Esophagus muscularis mucosa (tissue), 4 donors: ENCODE measurements around the gene MEIS2. TPM values are rescaled to one million over a fixed set of nuclear protein-coding genes. Genes with fewer than 3 reads are reported as not detected.

ENCODE experiments used
- DNase-seq: peaks from one replicate; pipeline ENCODE4 v3.0.0-alpha.2; 2017; ENCODE audit errors: extremely low spot score
- H3K27ac ChIP-seq, 4 donors: fragments of 200-600 bp; sonication (generic); replicated peaks in 1 of 4; 1 replicate in 3 of 4; 2 replicates in 1 of 4; pipeline ENCODE4 v1.5.1; 2016 to 2019; ENCODE audit warnings: mild to moderate bottlenecking in 1 of 4
- H3K27me3 ChIP-seq, 4 donors: fragments of 200-600 bp; sonication (generic); one replicate each; pipeline versions ENCODE4 v1.5.1 to v1.6.0; 2016 to 2019
- H3K36me3 ChIP-seq, 4 donors: fragments of 200-600 bp; sonication (generic); one replicate each; pipeline ENCODE4 v1.5.1; 2016 to 2019
- H3K4me1 ChIP-seq, 4 donors: fragments of 200-600 bp; sonication (generic); one replicate each; pipeline ENCODE4 v1.5.1; 2016 to 2019
- H3K4me3 ChIP-seq, 4 donors: fragments of 200-600 bp; sonication (generic); 1 replicate in 2 of 4; 2 replicates in 2 of 4; pipeline ENCODE4 v1.5.1; 2016 to 2019; ENCODE audit warnings: mild to moderate bottlenecking in 4 of 4, moderate library complexity in 1 of 4
- H3K9me3 ChIP-seq, 4 donors: fragments of 200-600 bp; sonication (generic); 1 replicate in 3 of 4; 2 replicates in 1 of 4; pipeline ENCODE4 v1.5.1; 2016 to 2019
- CTCF ChIP-seq, 3 experiments: fragments of 200-600 bp in 2 of 3; fragments of 450-650 bp in 1 of 3; sonication (generic) in 2 of 3; IDR thresholded peaks; one replicate each; pipeline ENCODE4 v1.5.1; 2017 to 2019; ENCODE audit warnings: antibody characterized with exemption in 3 of 3, mild to moderate bottlenecking in 2 of 3, moderate library complexity in 1 of 3
- EP300 ChIP-seq: sonication (generic); formaldehyde crosslinking; IDR thresholded peaks from one replicate; pipeline ENCODE4 v1.6.1; 2017; ENCODE audit warnings: antibody characterized with exemption
- POLR2A ChIP-seq: fragments of 450-650 bp; IDR thresholded peaks from one replicate; pipeline ENCODE4 v1.6.1; 2017; ENCODE audit warnings: antibody characterized with exemption, moderate library complexity, mild to moderate bottlenecking, low read depth
- POLR2AphosphoS5 ChIP-seq, 2 donors: sonication (generic); formaldehyde crosslinking; IDR thresholded peaks; one replicate each; pipeline ENCODE4 v1.6.1; 2017; ENCODE audit warnings: antibody characterized with exemption in 2 of 2
- WGBS: methylation state at CpG from one replicate; pipeline ENCODE4 v1.1.5; 2018; 5-methylcytosine and 5-hydroxymethylcytosine counted together
- intact Hi-C: fragments of 100-400 bp; cut with DNase I; formaldehyde crosslinking; loops from one replicate; pipeline ENCODE4 v1.15.1; 2023
- total RNA-seq, 4 donors: library from RNA; depleted of rRNA; stranded (reverse); fragments of >200 nt; gene quantifications; one replicate each; pipeline versions ENCODE4 v1.1.0 to v1.2.1, GENCODE V29; 2016

MEIS2 gene
- total RNA-seq, 4 donors from 2014 or later, result 53.8 to 106 (median 63.3) TPM

- H3K4me1 ChIP-seq, result peaks cover 40 to 52% (median 46%) of the 10 kb centered on the region in 4 donors
- H3K27ac ChIP-seq, result peak overlapping the region in 2 of 4 donors; percentile 67 to 77
- H3K27me3 ChIP-seq, result no peaks in the 10 kb centered on the region
- H3K9me3 ChIP-seq, result no peaks in the 10 kb centered on the region
- H3K36me3 ChIP-seq, result peaks cover 0 to 15% (median 2%) of the 10 kb centered on the region in 4 donors
- no peak overlapping the region for H3K4me3 ChIP-seq
- DNase-seq, result no peak
- 18% methylated on average over 2 of the region's 2 CpGs for WGBS
- TF ChIP-seq POLR2A, result no peak
- TF ChIP-seq POLR2AphosphoS5 (IDR thresholded peaks at IDR 0.05), result peak in 1 of 2 donors; percentile 27
- intact Hi-C loops, result no loop called here
Observed at GRCh38 chr15:37059086-37059485, 41.3 kb downstream of the MEIS2 start.

GRCh38 chr15:37058316-37058985 is 41.9 kb downstream of the MEIS2 start:
- peak overlapping the region; percentile 8 to 77 (median 57) for H3K27ac ChIP-seq
- no peaks in the 10 kb centered on the region for H3K9me3 ChIP-seq
- intact Hi-C loops, result no loop called here
- WGBS, result 66% methylated on average over 6 of the region's 6 CpGs
- peaks cover 40 to 53% (median 46%) of the 10 kb centered on the region in 4 donors for H3K4me1 ChIP-seq
- no peak for DNase-seq
- peaks cover 0 to 15% (median 2%) of the 10 kb centered on the region in 4 donors for H3K36me3 ChIP-seq
- no peaks in the 10 kb centered on the region for H3K27me3 ChIP-seq
- H3K4me3 ChIP-seq, result no peak overlapping the region
- TF ChIP-seq CTCF (IDR thresholded peaks at IDR 0.05) (no peak), POLR2A (no peak), POLR2AphosphoS5 (IDR thresholded peaks at IDR 0.05) (no peak), EP300 (no peak)

GRCh38 chr15:37057831-37058230 is 42.5 kb downstream of the MEIS2 start:
- H3K27ac ChIP-seq, result peak overlapping the region; percentile 8 to 77 (median 58)
- no peak for TF ChIP-seq POLR2A
- no peak for TF ChIP-seq CTCF (IDR thresholded peaks at IDR 0.05)
- no peak for TF ChIP-seq POLR2AphosphoS5 (IDR thresholded peaks at IDR 0.05)
- TF ChIP-seq EP300, result no peak
- no peaks in the 10 kb centered on the region for H3K27me3 ChIP-seq
- H3K4me3 ChIP-seq, result no peak overlapping the region
- peaks cover 40 to 59% (median 49%) of the 10 kb centered on the region in 4 donors for H3K4me1 ChIP-seq
- intact Hi-C loops, result no loop called here
- peaks cover 0 to 10% (median 2%) of the 10 kb centered on the region in 4 donors for H3K36me3 ChIP-seq
- DNase-seq, result no peak
- H3K9me3 ChIP-seq, result no peaks in the 10 kb centered on the region
- WGBS, result 86% methylated on average over 9 of the region's 9 CpGs

GRCh38 chr15:37057256-37057655 is 43.1 kb downstream of the MEIS2 start:
- intact Hi-C loops, result no loop called here
- 80% methylated on average over 7 of the region's 7 CpGs for WGBS
- TF ChIP-seq POLR2AphosphoS5 (IDR thresholded peaks at IDR 0.05) (no peak), POLR2A (no peak), EP300 (no peak), CTCF (IDR thresholded peaks at IDR 0.05) (no peak)

GRCh38 chr15:37056177-37057121 is 43.9 kb downstream of the MEIS2 start:
- Histone ChIP-seq H3K9me3 (no peaks in the 10 kb centered on the region), H3K4me3 (peak overlapping the region in 1 of 4 donors; percentile 3), H3K36me3 (peaks cover 0 to 5% (median 0%) of the 10 kb centered on the region in 4 donors), H3K27ac (peak overlapping the region; percentile 48 to 77 (median 58)), H3K27me3 (no peaks in the 10 kb centered on the region), H3K4me1 (peaks cover 40 to 69% (median 49%) of the 10 kb centered on the region in 4 donors)
- WGBS, result 70% methylated on average over 21 of the region's 21 CpGs
- intact Hi-C loops, result no loop called here
- TF ChIP-seq CTCF (IDR thresholded peaks at IDR 0.05) (no peak), POLR2AphosphoS5 (IDR thresholded peaks at IDR 0.05) (peak in 1 of 2 donors; percentile 42)
- DNase-seq, result no peak

More at GRCh38 chr15:37057256-37057655, 43.1 kb downstream of the MEIS2 start:
- peaks cover 0 to 5% (median 2%) of the 10 kb centered on the region in 4 donors for H3K36me3 ChIP-seq
- H3K27ac ChIP-seq, result peak overlapping the region; percentile 8 to 77 (median 58)
- no peaks in the 10 kb centered on the region for H3K9me3 ChIP-seq
- no peak for DNase-seq
- peaks cover 40 to 65% (median 49%) of the 10 kb centered on the region in 4 donors for H3K4me1 ChIP-seq
- H3K27me3 ChIP-seq, result no peaks in the 10 kb centered on the region
- H3K4me3 ChIP-seq, result no peak overlapping the region
